ENCODE results near the gene LHX2. TPM values are rescaled to one million over a fixed set of nuclear protein-coding genes. Genes with fewer than 3 reads are reported as not detected.

The LHX2 gene
- total and polyA plus RNA-seq, 2 experiments from 2014 or later, result 1.7 TPM; not detected in 1

DNA sequence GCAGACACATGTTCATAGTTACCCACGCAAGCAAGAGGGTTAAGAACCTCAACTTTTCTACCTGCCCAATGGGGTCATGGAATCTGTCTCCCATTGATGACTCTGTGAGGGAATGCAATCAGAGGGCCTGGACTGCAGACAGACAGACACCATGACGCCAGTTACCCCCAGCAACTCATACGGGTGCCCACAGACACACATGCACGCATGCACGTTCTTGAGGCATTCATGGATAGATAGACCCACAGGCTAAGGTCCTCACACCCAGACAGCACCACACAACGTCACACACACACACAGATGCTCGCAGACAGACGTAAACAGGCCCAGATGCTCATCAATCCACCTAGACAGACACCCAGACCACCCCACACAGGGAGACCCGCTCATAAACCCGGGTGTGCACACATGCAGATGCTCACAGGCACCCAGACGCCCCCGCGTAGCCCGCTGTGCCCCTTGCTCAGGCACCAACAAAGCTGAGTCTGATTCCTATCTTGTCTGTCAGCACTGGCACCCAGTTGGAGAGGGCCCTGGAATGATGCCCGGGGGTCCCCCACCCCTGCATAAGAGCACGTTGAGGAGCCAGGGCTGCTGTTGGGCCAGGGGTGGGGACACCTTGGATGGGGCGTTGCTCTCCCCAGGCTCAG lies 23.6 kb downstream of the LHX2 start:
- Histone ChIP-seq H3K4me3 (no peak overlapping the region), H3K9me2 (ENCODE audit: insufficient read depth) (no peaks in the 10 kb centered on the region), H3K4me2 (no peak overlapping the region), H4K20me1 (replicated peaks; ENCODE audit: insufficient read depth) (no peaks in the 10 kb centered on the region), H3F3A (replicated peaks; ENCODE audit: low read depth) (no peaks in the 10 kb centered on the region; the same call in 1 of the 2 replicates), H3K4me1 (ENCODE audit: insufficient read depth) (peaks cover 9% of the 10 kb centered on the region; the same call in 1 of the 2 replicates), H3K27ac (ENCODE audit: low read depth) (no peak overlapping the region), H2AFZ (no peak overlapping the region), H3K79me2 (replicated peaks; ENCODE audit: insufficient read depth) (no peaks in the 10 kb centered on the region), H3K36me3 (ENCODE audit: insufficient read depth) (no peaks in the 10 kb centered on the region), H3K27me3 (ENCODE audit: insufficient read depth) (peaks cover 49% of the 10 kb centered on the region)
- no peak for ATAC-seq
- H3K27ac Mint-ChIP-seq, result no peak overlapping the region
- no peaks in the 10 kb centered on the region for H3K9me3 Mint-ChIP-seq
- peaks cover 37% of the 10 kb centered on the region for H3K27me3 Mint-ChIP-seq (ENCODE audit: insufficient read depth, low read depth, poor library complexity)
- H3K4me3 Mint-ChIP-seq, result no peak overlapping the region
- DNase-seq (ENCODE audit: low spot score), result no peak
- no peak for TF ChIP-seq CTCF (conservative IDR thresholded peaks at IDR 0.05; ENCODE audit: low read depth in 2 of 2)
- TF ChIP-seq, protein P1, sequence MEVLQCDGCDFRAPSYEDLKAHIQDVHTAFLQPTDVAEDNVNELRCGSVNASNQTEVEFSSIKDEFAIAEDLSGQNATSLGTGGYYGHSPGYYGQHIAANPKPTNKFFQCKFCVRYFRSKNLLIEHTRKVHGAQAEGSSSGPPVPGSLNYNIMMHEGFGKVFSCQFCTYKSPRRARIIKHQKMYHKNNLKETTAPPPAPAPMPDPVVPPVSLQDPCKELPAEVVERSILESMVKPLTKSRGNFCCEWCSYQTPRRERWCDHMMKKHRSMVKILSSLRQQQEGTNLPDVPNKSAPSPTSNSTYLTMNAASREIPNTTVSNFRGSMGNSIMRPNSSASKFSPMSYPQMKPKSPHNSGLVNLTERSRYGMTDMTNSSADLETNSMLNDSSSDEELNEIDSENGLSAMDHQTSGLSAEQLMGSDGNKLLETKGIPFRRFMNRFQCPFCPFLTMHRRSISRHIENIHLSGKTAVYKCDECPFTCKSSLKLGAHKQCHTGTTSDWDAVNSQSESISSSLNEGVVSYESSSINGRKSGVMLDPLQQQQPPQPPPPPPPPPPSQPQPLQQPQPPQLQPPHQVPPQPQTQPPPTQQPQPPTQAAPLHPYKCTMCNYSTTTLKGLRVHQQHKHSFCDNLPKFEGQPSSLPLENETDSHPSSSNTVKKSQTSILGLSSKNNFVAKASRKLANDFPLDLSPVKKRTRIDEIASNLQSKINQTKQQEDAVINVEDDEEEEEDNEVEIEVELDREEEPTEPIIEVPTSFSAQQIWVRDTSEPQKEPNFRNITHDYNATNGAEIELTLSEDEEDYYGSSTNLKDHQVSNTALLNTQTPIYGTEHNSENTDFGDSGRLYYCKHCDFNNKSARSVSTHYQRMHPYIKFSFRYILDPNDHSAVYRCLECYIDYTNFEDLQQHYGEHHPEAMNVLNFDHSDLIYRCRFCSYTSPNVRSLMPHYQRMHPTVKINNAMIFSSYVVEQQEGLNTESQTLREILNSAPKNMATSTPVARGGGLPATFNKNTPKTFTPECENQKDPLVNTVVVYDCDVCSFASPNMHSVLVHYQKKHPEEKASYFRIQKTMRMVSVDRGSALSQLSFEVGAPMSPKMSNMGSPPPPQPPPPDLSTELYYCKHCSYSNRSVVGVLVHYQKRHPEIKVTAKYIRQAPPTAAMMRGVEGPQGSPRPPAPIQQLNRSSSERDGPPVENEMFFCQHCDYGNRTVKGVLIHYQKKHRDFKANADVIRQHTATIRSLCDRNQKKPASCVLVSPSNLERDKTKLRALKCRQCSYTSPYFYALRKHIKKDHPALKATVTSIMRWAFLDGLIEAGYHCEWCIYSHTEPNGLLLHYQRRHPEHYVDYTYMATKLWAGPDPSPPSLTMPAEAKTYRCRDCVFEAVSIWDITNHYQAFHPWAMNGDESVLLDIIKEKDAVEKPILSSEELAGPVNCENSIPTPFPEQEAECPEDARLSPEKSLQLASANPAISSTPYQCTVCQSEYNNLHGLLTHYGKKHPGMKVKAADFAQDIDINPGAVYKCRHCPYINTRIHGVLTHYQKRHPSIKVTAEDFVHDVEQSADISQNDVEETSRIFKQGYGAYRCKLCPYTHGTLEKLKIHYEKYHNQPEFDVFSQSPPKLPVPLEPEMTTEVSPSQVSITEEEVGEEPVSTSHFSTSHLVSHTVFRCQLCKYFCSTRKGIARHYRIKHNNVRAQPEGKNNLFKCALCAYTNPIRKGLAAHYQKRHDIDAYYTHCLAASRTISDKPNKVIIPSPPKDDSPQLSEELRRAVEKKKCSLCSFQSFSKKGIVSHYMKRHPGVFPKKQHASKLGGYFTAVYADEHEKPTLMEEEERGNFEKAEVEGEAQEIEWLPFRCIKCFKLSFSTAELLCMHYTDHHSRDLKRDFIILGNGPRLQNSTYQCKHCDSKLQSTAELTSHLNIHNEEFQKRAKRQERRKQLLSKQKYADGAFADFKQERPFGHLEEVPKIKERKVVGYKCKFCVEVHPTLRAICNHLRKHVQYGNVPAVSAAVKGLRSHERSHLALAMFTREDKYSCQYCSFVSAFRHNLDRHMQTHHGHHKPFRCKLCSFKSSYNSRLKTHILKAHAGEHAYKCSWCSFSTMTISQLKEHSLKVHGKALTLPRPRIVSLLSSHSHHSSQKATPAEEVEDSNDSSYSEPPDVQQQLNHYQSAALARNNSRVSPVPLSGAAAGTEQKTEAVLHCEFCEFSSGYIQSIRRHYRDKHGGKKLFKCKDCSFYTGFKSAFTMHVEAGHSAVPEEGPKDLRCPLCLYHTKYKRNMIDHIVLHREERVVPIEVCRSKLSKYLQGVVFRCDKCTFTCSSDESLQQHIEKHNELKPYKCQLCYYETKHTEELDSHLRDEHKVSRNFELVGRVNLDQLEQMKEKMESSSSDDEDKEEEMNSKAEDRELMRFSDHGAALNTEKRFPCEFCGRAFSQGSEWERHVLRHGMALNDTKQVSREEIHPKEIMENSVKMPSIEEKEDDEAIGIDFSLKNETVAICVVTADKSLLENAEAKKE (CRISPR knock-in tag; IDR thresholded peaks at IDR 0.05), result no peak
- TF ChIP-seq EZH2 (IDR thresholded peaks at IDR 0.05; ENCODE audit: low read depth, unreplicated experiment), result no peak
- no peak for TF ChIP-seq ZNF331 (CRISPR knock-in tag; IDR thresholded peaks at IDR 0.05; ENCODE audit: low read depth)
- TF ChIP-seq POLR2AphosphoS5 (IDR thresholded peaks at IDR 0.05; ENCODE audit: low read depth), result no peak
- TF ChIP-seq ZNF114 (CRISPR knock-in tag; IDR thresholded peaks at IDR 0.05), result no peak
- TF ChIP-seq STAT1 (IDR thresholded peaks at IDR 0.05; ENCODE audit: unreplicated experiment), result no peak
- TF ChIP-seq, protein P2, sequence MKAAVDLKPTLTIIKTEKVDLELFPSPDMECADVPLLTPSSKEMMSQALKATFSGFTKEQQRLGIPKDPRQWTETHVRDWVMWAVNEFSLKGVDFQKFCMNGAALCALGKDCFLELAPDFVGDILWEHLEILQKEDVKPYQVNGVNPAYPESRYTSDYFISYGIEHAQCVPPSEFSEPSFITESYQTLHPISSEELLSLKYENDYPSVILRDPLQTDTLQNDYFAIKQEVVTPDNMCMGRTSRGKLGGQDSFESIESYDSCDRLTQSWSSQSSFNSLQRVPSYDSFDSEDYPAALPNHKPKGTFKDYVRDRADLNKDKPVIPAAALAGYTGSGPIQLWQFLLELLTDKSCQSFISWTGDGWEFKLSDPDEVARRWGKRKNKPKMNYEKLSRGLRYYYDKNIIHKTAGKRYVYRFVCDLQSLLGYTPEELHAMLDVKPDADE (IDR thresholded peaks at IDR 0.05), result no peak
- TF ChIP-seq EZH2phosphoT487 (IDR thresholded peaks at IDR 0.05; ENCODE audit: unreplicated experiment), result no peak
- TF ChIP-seq, protein P3, sequence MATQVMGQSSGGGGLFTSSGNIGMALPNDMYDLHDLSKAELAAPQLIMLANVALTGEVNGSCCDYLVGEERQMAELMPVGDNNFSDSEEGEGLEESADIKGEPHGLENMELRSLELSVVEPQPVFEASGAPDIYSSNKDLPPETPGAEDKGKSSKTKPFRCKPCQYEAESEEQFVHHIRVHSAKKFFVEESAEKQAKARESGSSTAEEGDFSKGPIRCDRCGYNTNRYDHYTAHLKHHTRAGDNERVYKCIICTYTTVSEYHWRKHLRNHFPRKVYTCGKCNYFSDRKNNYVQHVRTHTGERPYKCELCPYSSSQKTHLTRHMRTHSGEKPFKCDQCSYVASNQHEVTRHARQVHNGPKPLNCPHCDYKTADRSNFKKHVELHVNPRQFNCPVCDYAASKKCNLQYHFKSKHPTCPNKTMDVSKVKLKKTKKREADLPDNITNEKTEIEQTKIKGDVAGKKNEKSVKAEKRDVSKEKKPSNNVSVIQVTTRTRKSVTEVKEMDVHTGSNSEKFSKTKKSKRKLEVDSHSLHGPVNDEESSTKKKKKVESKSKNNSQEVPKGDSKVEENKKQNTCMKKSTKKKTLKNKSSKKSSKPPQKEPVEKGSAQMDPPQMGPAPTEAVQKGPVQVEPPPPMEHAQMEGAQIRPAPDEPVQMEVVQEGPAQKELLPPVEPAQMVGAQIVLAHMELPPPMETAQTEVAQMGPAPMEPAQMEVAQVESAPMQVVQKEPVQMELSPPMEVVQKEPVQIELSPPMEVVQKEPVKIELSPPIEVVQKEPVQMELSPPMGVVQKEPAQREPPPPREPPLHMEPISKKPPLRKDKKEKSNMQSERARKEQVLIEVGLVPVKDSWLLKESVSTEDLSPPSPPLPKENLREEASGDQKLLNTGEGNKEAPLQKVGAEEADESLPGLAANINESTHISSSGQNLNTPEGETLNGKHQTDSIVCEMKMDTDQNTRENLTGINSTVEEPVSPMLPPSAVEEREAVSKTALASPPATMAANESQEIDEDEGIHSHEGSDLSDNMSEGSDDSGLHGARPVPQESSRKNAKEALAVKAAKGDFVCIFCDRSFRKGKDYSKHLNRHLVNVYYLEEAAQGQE (IDR thresholded peaks at IDR 0.05; ENCODE audit: unreplicated experiment), result no peak
- no peak for TF ChIP-seq NANOG (IDR thresholded peaks at IDR 0.05; ENCODE audit: borderline replicate concordance)
- TF ChIP-seq CREB1 (CRISPR knock-in tag; IDR thresholded peaks at IDR 0.05; ENCODE audit: low read depth), result no peak
- no peak for TF ChIP-seq JUNB (IDR thresholded peaks at IDR 0.05; ENCODE audit: unreplicated experiment)
- H3K4me1 Mint-ChIP-seq, result peaks cover 14% of the 10 kb centered on the region
- H3K36me3 Mint-ChIP-seq (ENCODE audit: low read depth), result no peaks in the 10 kb centered on the region

Measured in GM23338 (cell line).